Neural cell (in vitro differentiated cells): ENCODE results near the gene GABBR2. TPM values are rescaled to one million over a fixed set of nuclear protein-coding genes. Genes with fewer than 3 reads are reported as not detected.

ENCODE experiments used
- H2AFZ ChIP-seq: fragments of 200-600, 300-800 bp; sonication (generic), shearing (Covaris generic); 2 replicates; pipeline ENCODE4 v1.6.0; 2014; ENCODE audit warnings: low read depth, mild to moderate bottlenecking, antibody characterized with exemption, low read length, moderate library complexity
- H3F3A ChIP-seq: fragments of 200-600 bp; shearing (Covaris generic); 2 replicates; pipeline ENCODE4 v1.6.1; 2016; ENCODE audit warnings: mild to moderate bottlenecking, moderate library complexity, mixed read lengths, antibody characterized with exemption, low read length; ENCODE audit not compliant: insufficient read depth, poor library complexity, severe bottlenecking
- H3K27ac ChIP-seq: fragments of 200-600, 300-800 bp; sonication (generic), shearing (Covaris generic); 2 replicates; pipeline ENCODE4 v1.5.1; 2014; ENCODE audit warnings: mild to moderate bottlenecking, low read length, moderate library complexity
- H3K27me3 ChIP-seq: fragments of 300-800, 200-600 bp; sonication (generic), shearing (Covaris generic); 2 replicates; pipeline ENCODE4 v1.6.0; 2014; ENCODE audit warnings: mild to moderate bottlenecking, low read depth, low read length, moderate library complexity; ENCODE audit not compliant: insufficient read depth
- H3K36me3 ChIP-seq: fragments of 300-800, 200-600 bp; sonication (generic), shearing (Covaris generic); 2 replicates; pipeline ENCODE4 v1.5.1; 2014; ENCODE audit warnings: mild to moderate bottlenecking, antibody characterized with exemption, low read length, moderate library complexity; ENCODE audit not compliant: insufficient read depth
- H3K4me2 ChIP-seq: fragments of 300-800, 200-600 bp; sonication (generic), shearing (Covaris generic); 2 replicates; pipeline ENCODE4 v1.6.0; 2014; ENCODE audit warnings: mild to moderate bottlenecking, low read length
- H3K4me3 ChIP-seq: fragments of 300-800, 200-600 bp; sonication (generic), shearing (Covaris generic); 2 replicates; pipeline ENCODE4 v1.5.1; 2014; ENCODE audit warnings: mild to moderate bottlenecking, low read length, moderate library complexity
- H3K79me2 ChIP-seq: fragments of 200-600 bp; shearing (Covaris generic); replicated peaks from 2 replicates; pipeline ENCODE4 v1.6.0; 2014; ENCODE audit warnings: mild to moderate bottlenecking, low read length, moderate library complexity; ENCODE audit not compliant: insufficient read depth
- H3K9ac ChIP-seq: fragments of 300-800, 200-600 bp; sonication (generic), shearing (Covaris generic); 2 replicates; pipeline ENCODE4 v1.6.1; 2016; ENCODE audit warnings: mild to moderate bottlenecking, low read length, mixed read lengths
- H3K9me2 ChIP-seq: fragments of 200-600 bp; shearing (Covaris generic); 2 replicates; pipeline ENCODE4 v1.6.1; 2016; ENCODE audit warnings: mild to moderate bottlenecking, low read length, mixed read lengths; ENCODE audit not compliant: insufficient read depth
- H3K9me3 ChIP-seq: fragments of 200-600, 300-800 bp; sonication (generic), shearing (Covaris generic); 2 replicates; pipeline ENCODE4 v1.6.1; 2016; ENCODE audit warnings: mild to moderate bottlenecking, mixed run types, low read length, moderate library complexity, mixed read lengths
- H4K20me1 ChIP-seq: fragments of 200-600 bp; shearing (Covaris generic); 2 replicates; pipeline ENCODE4 v1.6.1; 2016; ENCODE audit warnings: mild to moderate bottlenecking, mixed run types; ENCODE audit not compliant: insufficient read depth
- CTCF ChIP-seq: fragments of 450-650 bp; IDR thresholded peaks from 2 replicates; pipeline ENCODE4 v1.5.1; 2014; ENCODE audit warnings: antibody characterized with exemption, mild to moderate bottlenecking, moderate library complexity; ENCODE audit not compliant: poor library complexity, severe bottlenecking
- EP300 ChIP-seq: fragments of 450-650 bp; conservative IDR thresholded peaks from 2 replicates; pipeline ENCODE4 v1.6.1; 2014; ENCODE audit warnings: antibody characterized with exemption, mild to moderate bottlenecking, moderate library complexity; ENCODE audit not compliant: poor library complexity, severe bottlenecking
- EZH2 ChIP-seq: fragments of 200-600, 300-800 bp; shearing (Covaris generic), sonication (generic); IDR thresholded peaks from 2 replicates; pipeline ENCODE4 v1.6.1; 2014; ENCODE audit warnings: antibody characterized with exemption, low read length, borderline replicate concordance, mild to moderate bottlenecking; ENCODE audit not compliant: insufficient read depth, poor library complexity, severe bottlenecking
- MXI1 ChIP-seq: fragments of 450-650 bp; conservative IDR thresholded peaks from 2 replicates; pipeline ENCODE4 v1.6.1; 2014; ENCODE audit warnings: antibody characterized with exemption, mild to moderate bottlenecking; ENCODE audit not compliant: poor library complexity, severe bottlenecking
- POLR2AphosphoS5 ChIP-seq: IDR thresholded peaks from 2 replicates; pipeline ENCODE4 v1.6.1; 2012
- RAD21 ChIP-seq: fragments of 450-650 bp; conservative IDR thresholded peaks from 2 replicates; pipeline ENCODE4 v1.6.1; 2014; ENCODE audit warnings: antibody characterized with exemption, mild to moderate bottlenecking, moderate library complexity
- REST ChIP-seq: IDR thresholded peaks from 2 replicates; pipeline ENCODE4 v1.6.1; 2012; ENCODE audit warnings: borderline replicate concordance
- SMC3 ChIP-seq: fragments of 450-650 bp; conservative IDR thresholded peaks from 2 replicates; pipeline ENCODE4 v1.6.1; 2014; ENCODE audit warnings: antibody characterized with exemption, mild to moderate bottlenecking, moderate library complexity; ENCODE audit not compliant: poor library complexity
- TAF1 ChIP-seq: IDR thresholded peaks from 2 replicates; pipeline ENCODE4 v1.6.1; 2012; ENCODE audit warnings: low read depth
- polyA plus RNA-seq: library from polyadenylated mRNA; depleted of rRNA; stranded (reverse); fragments of >200 nt; gene quantifications from 2 replicates; pipeline ENCODE4 v1.2.3, GENCODE V29; 2014

GABBR2 gene
- polyA plus RNA-seq, 1 donor from 2014 or later, result 7.1 TPM

GRCh38 chr9:98362624-98363252 lies 346.0 kb downstream of the GABBR2 start:
- H3K9me3 ChIP-seq, result no peaks in the 10 kb centered on the region
- H3K27me3 ChIP-seq, result no peaks in the 10 kb centered on the region
- H3K4me3 ChIP-seq, result no peak overlapping the region
- H2AFZ ChIP-seq, result no peak overlapping the region
- no peaks in the 10 kb centered on the region for H3F3A ChIP-seq
- no peak overlapping the region for H3K9ac ChIP-seq
- no peaks in the 10 kb centered on the region for H3K79me2 ChIP-seq
- H4K20me1 ChIP-seq, result no peaks in the 10 kb centered on the region
- H3K27ac ChIP-seq, result no peak overlapping the region
- no peaks in the 10 kb centered on the region for H3K36me3 ChIP-seq
- no peaks in the 10 kb centered on the region for H3K9me2 ChIP-seq
- H3K4me2 ChIP-seq, result no peak overlapping the region
- TF ChIP-seq EZH2 (no peak), MXI1 (no peak), REST (no peak), RAD21 (no peak), SMC3 (no peak), CTCF (no peak), TAF1 (no peak)

- no peaks in the 10 kb centered on the region for H3K9me3 ChIP-seq
- no peak overlapping the region for H3K9ac ChIP-seq
- no peak overlapping the region for H3K4me3 ChIP-seq
- no peak for TF ChIP-seq REST
- no peak for TF ChIP-seq RAD21
- TF ChIP-seq TAF1, result no peak
- no peak for TF ChIP-seq SMC3
- no peak for TF ChIP-seq EZH2
- no peak for TF ChIP-seq EP300
- TF ChIP-seq CTCF, result no peak
- no peak for TF ChIP-seq POLR2AphosphoS5
- no peaks in the 10 kb centered on the region for H3K79me2 ChIP-seq
- H3K27me3 ChIP-seq, result no peaks in the 10 kb centered on the region
- no peaks in the 10 kb centered on the region for H3F3A ChIP-seq
- H3K4me2 ChIP-seq, result no peak overlapping the region
- H3K36me3 ChIP-seq, result no peaks in the 10 kb centered on the region
- H3K9me2 ChIP-seq, result no peaks in the 10 kb centered on the region
- H3K27ac ChIP-seq, result no peak overlapping the region
- H4K20me1 ChIP-seq, result no peaks in the 10 kb centered on the region
- H2AFZ ChIP-seq, result no peak overlapping the region
These were observed 347.1 kb downstream of the GABBR2 start for GRCh38 chr9:98361645-98362044.
